ENCODE results near the gene ZNF850. TPM values are rescaled to one million over a fixed set of nuclear protein-coding genes. Genes with fewer than 3 reads are reported as not detected.

Gene ZNF850
- total RNA-seq, 1 experiment from 2014 or later = 0.84 TPM

DNA sequence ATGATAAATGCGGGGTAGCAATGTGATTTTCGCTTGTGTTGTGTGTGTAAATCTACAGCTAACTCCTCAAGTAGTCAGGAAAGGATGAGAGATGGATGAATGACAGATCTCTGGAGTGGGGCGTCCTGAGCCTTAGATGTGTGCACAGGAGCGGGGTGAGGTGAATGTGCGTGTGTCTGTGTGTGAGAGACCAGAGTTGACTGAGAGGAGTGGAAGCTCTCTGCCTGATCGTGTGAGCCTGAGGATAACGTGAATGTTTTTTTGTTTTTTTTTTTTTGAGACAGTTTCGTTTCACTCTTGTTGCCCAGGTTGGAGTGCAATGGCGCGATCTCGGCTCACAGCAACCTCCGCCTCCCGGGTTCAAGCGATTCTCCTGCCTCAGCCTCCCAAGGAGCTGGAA is 106.8 kb downstream of the ZNF850 start:
- TF ChIP-seq, protein P1, sequence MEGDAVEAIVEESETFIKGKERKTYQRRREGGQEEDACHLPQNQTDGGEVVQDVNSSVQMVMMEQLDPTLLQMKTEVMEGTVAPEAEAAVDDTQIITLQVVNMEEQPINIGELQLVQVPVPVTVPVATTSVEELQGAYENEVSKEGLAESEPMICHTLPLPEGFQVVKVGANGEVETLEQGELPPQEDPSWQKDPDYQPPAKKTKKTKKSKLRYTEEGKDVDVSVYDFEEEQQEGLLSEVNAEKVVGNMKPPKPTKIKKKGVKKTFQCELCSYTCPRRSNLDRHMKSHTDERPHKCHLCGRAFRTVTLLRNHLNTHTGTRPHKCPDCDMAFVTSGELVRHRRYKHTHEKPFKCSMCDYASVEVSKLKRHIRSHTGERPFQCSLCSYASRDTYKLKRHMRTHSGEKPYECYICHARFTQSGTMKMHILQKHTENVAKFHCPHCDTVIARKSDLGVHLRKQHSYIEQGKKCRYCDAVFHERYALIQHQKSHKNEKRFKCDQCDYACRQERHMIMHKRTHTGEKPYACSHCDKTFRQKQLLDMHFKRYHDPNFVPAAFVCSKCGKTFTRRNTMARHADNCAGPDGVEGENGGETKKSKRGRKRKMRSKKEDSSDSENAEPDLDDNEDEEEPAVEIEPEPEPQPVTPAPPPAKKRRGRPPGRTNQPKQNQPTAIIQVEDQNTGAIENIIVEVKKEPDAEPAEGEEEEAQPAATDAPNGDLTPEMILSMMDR (IDR thresholded peaks at IDR 0.05; ENCODE audit: unreplicated experiment) = no peak
- POLR2A ChIA-PET = interaction anchor here (1.5 to 3.8 kb wide), 6 partner anchors 21 to 184 kb away, joined by 7 to 41 read pairs (median 14); partner anchors contain the start of genes ZNF260, ZNF345, ZNF529 and ZNF566
- peak overlapping the region; percentile 94 for H3K4me3 Mint-ChIP-seq (ENCODE audit: unreplicated experiment)
- intact Hi-C loops (cut with micrococcal nuclease) = loop anchor here (1.0 to 10.0 kb wide), 4 partner anchors 21 to 549 kb away; partner anchors contain the start of genes ZNF260, ZNF383, ZNF529 and ZNF567
- no peaks in the 10 kb centered on the region for H3K27me3 Mint-ChIP-seq (ENCODE audit: insufficient read depth, unreplicated experiment)
- H3K4me1 Mint-ChIP-seq (ENCODE audit: insufficient read depth, unreplicated experiment) = peaks cover 6% of the 10 kb centered on the region
- peaks cover 28% of the 10 kb centered on the region for H3K36me3 Mint-ChIP-seq (ENCODE audit: insufficient read depth, unreplicated experiment)
- CTCF ChIA-PET = interaction anchor here (0.6 kb wide), 1 partner anchor 23 kb away, joined by 3 read pairs; no protein-coding TSS in a partner anchor
- no peak for DNase-seq (ENCODE audit: unreplicated experiment)
- peak overlapping the region; percentile 93 for H3K27ac Mint-ChIP-seq (ENCODE audit: low read depth, unreplicated experiment)
- BruUV-seq (replicated peaks) = no TSS peak
- H3K9me3 Mint-ChIP-seq (ENCODE audit: unreplicated experiment) = peaks cover 28% of the 10 kb centered on the region

Other genes with a start within 250 kb of the ZNF850 start
- 13.8 and 14.5 TPM in 2 replicates for gene ZNF260, start 244.5 kb downstream of the ZNF850 start, total RNA-seq (2022)
- gene ZNF529, start 199.5 kb downstream of the ZNF850 start, total RNA-seq (2022) = 11.4 and 12.8 TPM in 2 replicates
- 0.51 and 0.81 TPM in 2 replicates for gene ZNF382, start 167.5 kb downstream of the ZNF850 start, total RNA-seq (2022)
- gene ZNF461, start 106.0 kb downstream of the ZNF850 start, total RNA-seq (2022) = 7.3 and 9.6 TPM in 2 replicates
- gene ZNF567, start 85.2 kb downstream of the ZNF850 start, total RNA-seq (2022) = 6.1 and 6.6 TPM in 2 replicates
- gene ZNF790, start 65.6 kb upstream of the ZNF850 start, total RNA-seq (2022) = 8.2 and 8.7 TPM in 2 replicates
- gene ZNF345, start 78.1 kb upstream of the ZNF850 start, total RNA-seq (2022) = 1.1 and 2.0 TPM in 2 replicates
- 3.3 and 3.7 TPM in 2 replicates for gene ZNF829, start 143.5 kb upstream of the ZNF850 start, total RNA-seq (2022)
- gene ZNF568, start 143.5 kb upstream of the ZNF850 start, total RNA-seq (2022) = 7.6 and 8.5 TPM in 2 replicates